ENCODE data around the gene SP140.

DNA sequence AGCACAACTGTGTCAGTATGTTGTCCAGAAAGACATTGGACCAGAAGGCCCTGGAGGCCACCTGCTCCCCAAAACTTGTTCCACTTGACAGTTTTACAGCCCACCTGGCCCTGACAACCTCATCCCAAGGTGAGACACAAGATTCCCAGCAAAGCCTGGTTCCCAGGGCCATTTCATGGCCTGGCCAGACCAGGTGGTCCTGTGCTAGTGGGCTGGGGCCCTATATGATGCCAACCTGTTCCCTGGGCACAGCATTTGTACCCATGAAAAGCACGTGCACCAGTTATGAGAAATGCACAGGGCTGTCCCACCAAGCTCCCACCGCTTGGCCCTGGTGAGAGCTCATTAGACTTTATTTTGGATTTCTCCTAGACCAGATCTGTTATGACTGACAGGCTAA, 95.5 kb downstream of the SP140 start:
- TF ChIP-seq CTCF (IDR thresholded peaks at IDR 0.05) (no peak), REST (IDR thresholded peaks at IDR 0.05; ENCODE audit: insufficient read depth in 1 of 2, low read depth in 2 of 2, low read length in 1 of 2) (no peak), POLR2AphosphoS5 (IDR thresholded peaks at IDR 0.05; ENCODE audit: low read depth, low read length) (no peak)
